ENCODE measurements around the gene MORN5. TPM values are rescaled to one million over a fixed set of nuclear protein-coding genes. Genes with fewer than 3 reads are reported as not detected.

The MORN5 gene
- total RNA-seq, 1 donor from 2014 or later, result not detected

DNA sequence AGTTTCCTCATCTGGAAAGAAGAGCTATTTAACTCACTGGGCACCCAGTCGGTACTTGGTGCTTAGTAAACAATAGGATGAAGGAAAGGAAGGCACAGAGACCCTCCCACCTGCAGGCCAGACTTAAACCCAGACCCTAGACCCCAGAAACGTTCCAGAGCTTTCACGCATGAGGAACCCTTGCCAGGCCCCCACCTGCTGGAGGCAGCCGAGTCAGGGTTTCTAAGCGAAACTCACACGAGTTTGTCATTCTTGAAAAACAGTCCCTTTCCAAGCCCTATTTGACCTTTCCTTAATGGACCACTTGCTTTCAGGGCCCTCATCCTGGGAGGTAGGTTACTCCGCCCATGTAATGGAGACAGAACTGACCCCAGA, 30.8 kb upstream of the MORN5 start:
- H3K9me3 ChIP-seq (replicated peaks), result no peaks in the 10 kb centered on the region

DNA sequence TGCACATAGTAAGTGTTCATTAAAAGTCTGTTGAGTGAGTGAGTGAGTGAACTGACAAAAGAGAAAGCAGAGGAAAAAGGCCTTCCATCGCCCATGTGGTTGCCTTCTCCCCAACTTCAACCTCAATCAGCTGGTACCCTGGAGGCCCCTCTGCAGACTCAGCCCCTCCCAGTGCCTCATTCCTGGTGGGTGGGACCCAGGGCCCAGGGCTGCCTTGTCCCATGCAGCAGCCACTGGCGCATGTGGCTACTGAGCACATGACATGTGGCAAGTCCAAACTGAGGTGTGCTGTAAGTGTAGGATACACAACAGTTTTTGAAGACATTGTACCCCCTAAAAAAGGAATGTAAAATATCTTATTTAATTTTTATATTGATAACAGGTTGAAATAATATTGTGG, 29.7 kb upstream of the MORN5 start:
- H3K27me3 ChIP-seq (ENCODE audit: low read depth), result peaks cover 20% of the 10 kb centered on the region
- peaks cover 89% of the 10 kb centered on the region for H3K4me1 ChIP-seq
- H3K9me3 ChIP-seq (replicated peaks), result no peaks in the 10 kb centered on the region
- no peak for DNase-seq
- no peaks in the 10 kb centered on the region for H3K36me3 ChIP-seq
- no peak overlapping the region for H3K4me3 ChIP-seq
- no peak overlapping the region for H3K27ac ChIP-seq (replicated peaks)
- intact Hi-C loops (cut with micrococcal nuclease), result loop anchor here (10.0 kb wide), 1 partner anchor 325 kb away; no protein-coding TSS in a partner anchor
- TF ChIP-seq, protein P1, sequence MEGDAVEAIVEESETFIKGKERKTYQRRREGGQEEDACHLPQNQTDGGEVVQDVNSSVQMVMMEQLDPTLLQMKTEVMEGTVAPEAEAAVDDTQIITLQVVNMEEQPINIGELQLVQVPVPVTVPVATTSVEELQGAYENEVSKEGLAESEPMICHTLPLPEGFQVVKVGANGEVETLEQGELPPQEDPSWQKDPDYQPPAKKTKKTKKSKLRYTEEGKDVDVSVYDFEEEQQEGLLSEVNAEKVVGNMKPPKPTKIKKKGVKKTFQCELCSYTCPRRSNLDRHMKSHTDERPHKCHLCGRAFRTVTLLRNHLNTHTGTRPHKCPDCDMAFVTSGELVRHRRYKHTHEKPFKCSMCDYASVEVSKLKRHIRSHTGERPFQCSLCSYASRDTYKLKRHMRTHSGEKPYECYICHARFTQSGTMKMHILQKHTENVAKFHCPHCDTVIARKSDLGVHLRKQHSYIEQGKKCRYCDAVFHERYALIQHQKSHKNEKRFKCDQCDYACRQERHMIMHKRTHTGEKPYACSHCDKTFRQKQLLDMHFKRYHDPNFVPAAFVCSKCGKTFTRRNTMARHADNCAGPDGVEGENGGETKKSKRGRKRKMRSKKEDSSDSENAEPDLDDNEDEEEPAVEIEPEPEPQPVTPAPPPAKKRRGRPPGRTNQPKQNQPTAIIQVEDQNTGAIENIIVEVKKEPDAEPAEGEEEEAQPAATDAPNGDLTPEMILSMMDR (IDR thresholded peaks at IDR 0.05; ENCODE audit: borderline replicate concordance), result no peak

More for the DNA sequence above, 30.8 kb upstream of the MORN5 start:
- Histone ChIP-seq H3K27me3 (ENCODE audit: low read depth) (peaks cover 20% of the 10 kb centered on the region), H3K36me3 (no peaks in the 10 kb centered on the region), H3K4me3 (no peak overlapping the region), H3K4me1 (peaks cover 79% of the 10 kb centered on the region), H3K27ac (replicated peaks) (peak overlapping the region; percentile 75)
- no peak for DNase-seq
- intact Hi-C loops (cut with micrococcal nuclease), result loop anchor here (10.0 kb wide), 1 partner anchor 326 kb away; no protein-coding TSS in a partner anchor
- TF ChIP-seq, protein P1 (IDR thresholded peaks at IDR 0.05; ENCODE audit: borderline replicate concordance), result no peak

DNA sequence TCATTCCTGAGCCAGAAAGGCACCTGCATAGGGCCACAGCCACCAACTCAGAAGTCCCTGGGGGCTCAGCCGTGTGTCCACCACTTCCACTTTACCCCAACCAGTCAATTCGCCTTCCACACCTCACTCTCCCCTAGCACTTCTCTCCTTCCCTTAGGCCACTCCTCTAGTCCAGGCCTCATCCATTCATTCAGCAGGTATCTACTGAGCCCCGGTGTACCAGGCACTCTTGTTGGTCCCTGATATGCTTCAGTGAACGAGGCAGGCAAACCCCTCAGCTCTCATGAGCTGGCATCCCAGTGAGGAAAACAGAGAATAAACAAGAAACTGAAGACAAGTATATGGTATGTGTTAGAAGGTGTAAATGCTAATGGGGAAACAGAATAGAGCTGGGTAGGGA, 28.9 kb upstream of the MORN5 start:
- Histone ChIP-seq H3K9me3 (replicated peaks) (no peaks in the 10 kb centered on the region), H3K4me1 (peaks cover 84% of the 10 kb centered on the region), H3K27me3 (ENCODE audit: low read depth) (peaks cover 15% of the 10 kb centered on the region), H3K27ac (replicated peaks) (peak overlapping the region; percentile 27), H3K36me3 (no peaks in the 10 kb centered on the region), H3K4me3 (no peak overlapping the region)
- intact Hi-C loops (cut with micrococcal nuclease), result no loop called here
- DNase-seq, result no peak
- TF ChIP-seq, protein P1 (IDR thresholded peaks at IDR 0.05; ENCODE audit: borderline replicate concordance), result no peak

DNA sequence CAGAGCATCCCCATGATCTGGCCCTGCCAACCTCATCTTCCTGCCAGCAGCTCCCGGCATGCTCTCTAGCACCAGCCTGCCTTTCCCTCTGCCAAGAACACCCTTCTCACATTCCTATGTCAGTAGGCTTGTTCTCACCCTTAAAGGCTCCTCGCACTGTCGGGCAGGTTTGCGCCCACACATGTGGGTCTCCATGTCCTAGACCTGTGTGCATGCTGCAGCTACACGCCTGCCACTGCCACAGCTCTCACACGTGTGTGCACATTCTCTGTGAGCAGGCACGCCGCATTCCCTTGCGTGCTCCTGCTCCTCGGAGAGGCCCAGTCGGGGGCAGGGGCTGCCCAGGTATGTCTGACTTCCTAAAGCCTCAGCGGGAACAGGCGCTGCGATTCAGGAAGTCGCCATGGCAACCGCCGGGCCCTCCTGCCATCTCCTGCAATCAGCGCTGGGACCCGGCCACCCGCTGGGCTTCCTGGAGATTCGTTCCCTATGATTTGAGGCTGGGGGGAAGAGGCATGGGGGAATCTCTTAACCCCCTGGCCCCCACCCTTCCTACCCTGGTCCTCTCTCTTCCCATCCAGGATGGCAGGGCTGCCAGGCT, 28.2 kb upstream of the MORN5 start:
- intact Hi-C loops (cut with micrococcal nuclease), result no loop called here
- H3K27me3 ChIP-seq (ENCODE audit: low read depth), result peaks cover 8% of the 10 kb centered on the region
- H3K27ac ChIP-seq (replicated peaks), result peak overlapping the region; percentile 27
- no peak overlapping the region for H3K4me3 ChIP-seq
- no peaks in the 10 kb centered on the region for H3K36me3 ChIP-seq
- peaks cover 78% of the 10 kb centered on the region for H3K4me1 ChIP-seq
- peak; percentile 43 for DNase-seq
- TF ChIP-seq, protein P1 (IDR thresholded peaks at IDR 0.05; ENCODE audit: borderline replicate concordance), result no peak
- H3K9me3 ChIP-seq (replicated peaks), result no peaks in the 10 kb centered on the region

DNA sequence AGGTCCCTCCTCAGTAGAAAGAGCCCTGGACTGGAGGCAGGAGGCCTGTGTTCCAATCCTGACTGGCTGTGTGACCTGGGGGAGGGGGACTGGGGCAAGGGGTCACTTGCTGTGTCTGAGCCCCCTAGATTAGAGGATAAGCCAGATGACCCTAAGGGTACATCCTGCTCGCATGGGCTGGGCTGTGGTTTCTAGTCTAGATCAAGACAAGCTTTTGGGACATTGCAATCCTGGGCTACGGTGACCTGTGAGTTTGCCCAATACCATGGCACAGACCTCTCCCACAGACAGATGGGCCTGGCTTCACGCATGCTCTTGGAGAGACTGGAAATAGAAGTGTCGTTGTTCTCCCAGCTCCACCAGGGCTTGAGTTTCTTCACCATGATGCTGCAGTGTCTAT, 27.2 kb upstream of the MORN5 start:
- TF ChIP-seq, protein P1 (IDR thresholded peaks at IDR 0.05; ENCODE audit: borderline replicate concordance), result no peak
- H3K27me3 ChIP-seq (ENCODE audit: low read depth), result no peaks in the 10 kb centered on the region
- H3K36me3 ChIP-seq, result no peaks in the 10 kb centered on the region
- intact Hi-C loops (cut with micrococcal nuclease), result no loop called here
- H3K27ac ChIP-seq (replicated peaks), result peak overlapping the region; percentile 59
- DNase-seq, result no peak
- no peak overlapping the region for H3K4me3 ChIP-seq
- H3K9me3 ChIP-seq (replicated peaks), result no peaks in the 10 kb centered on the region
- H3K4me1 ChIP-seq, result peaks cover 69% of the 10 kb centered on the region
